GM13977 (cell line): ENCODE measurements around the gene ZNF853.

Source experiments
- DNase-seq: peaks from one replicate; pipeline ENCODE4 v3.0.0; 2012; ENCODE audit warnings: low spot score
- in situ Hi-C: fragments of 300-500 bp; cut with MboI; formaldehyde crosslinking; loops from one replicate; pipeline ENCODE4 v1.12.0; 2022; ENCODE audit warnings: low sequenced_read_pairs, low pct_unique_long_range_greater_than_20kb, mixed read lengths, inconsistent platforms; ENCODE audit not compliant: unreplicated experiment
- TF ChIP-seq, protein P1 (sequence below): IDR thresholded peaks from 2 replicates; pipeline ENCODE4 v1.5.1; 2012; ENCODE audit warnings: mild to moderate bottlenecking, control low read depth; ENCODE audit not compliant: insufficient read depth; ENCODE audit errors: extremely low read depth, missing control alignments

The ZNF853 gene

DNA sequence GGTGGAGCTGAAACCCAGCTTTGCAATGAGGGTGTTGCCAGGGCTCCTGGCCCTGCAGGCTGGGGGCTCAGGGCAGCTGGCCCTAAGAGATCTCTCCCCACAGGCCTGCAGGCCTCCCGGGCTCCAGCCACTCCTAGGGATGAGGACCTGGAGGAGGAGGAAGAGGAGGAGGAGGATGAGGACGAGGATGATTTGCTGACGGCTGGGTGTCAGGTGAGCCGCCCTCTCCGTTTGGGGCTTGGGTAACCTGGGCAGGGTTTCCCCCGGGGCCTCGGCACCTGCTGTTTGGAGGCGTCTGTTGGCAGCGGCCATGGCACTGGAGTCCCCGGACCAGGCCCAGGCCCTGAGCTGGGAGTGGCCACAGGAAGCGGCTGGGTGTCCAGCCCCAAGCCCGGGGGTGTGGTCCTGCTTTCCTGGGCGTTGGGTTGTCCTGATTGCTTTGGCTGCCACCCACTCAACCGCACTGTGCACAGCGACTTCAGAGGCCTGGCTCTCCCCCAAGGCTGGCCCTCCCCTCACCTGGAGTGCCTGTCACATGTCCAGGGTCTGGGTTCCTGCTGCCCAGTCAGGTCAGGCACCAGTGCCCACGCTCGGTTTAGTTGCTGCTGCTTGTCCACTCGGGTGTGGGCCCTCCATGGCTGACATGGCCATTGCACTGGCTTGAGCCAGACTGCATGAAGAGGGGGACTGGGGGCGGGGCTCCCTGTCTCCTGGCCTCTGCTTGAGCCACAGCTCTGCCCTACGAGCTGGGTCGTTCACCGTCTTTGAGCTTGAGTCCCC lies 27.6 kb downstream of the ZNF853 start:
- TF ChIP-seq, protein P1, sequence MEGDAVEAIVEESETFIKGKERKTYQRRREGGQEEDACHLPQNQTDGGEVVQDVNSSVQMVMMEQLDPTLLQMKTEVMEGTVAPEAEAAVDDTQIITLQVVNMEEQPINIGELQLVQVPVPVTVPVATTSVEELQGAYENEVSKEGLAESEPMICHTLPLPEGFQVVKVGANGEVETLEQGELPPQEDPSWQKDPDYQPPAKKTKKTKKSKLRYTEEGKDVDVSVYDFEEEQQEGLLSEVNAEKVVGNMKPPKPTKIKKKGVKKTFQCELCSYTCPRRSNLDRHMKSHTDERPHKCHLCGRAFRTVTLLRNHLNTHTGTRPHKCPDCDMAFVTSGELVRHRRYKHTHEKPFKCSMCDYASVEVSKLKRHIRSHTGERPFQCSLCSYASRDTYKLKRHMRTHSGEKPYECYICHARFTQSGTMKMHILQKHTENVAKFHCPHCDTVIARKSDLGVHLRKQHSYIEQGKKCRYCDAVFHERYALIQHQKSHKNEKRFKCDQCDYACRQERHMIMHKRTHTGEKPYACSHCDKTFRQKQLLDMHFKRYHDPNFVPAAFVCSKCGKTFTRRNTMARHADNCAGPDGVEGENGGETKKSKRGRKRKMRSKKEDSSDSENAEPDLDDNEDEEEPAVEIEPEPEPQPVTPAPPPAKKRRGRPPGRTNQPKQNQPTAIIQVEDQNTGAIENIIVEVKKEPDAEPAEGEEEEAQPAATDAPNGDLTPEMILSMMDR, result no peak
- in situ Hi-C loops, result no loop called here

DNA sequence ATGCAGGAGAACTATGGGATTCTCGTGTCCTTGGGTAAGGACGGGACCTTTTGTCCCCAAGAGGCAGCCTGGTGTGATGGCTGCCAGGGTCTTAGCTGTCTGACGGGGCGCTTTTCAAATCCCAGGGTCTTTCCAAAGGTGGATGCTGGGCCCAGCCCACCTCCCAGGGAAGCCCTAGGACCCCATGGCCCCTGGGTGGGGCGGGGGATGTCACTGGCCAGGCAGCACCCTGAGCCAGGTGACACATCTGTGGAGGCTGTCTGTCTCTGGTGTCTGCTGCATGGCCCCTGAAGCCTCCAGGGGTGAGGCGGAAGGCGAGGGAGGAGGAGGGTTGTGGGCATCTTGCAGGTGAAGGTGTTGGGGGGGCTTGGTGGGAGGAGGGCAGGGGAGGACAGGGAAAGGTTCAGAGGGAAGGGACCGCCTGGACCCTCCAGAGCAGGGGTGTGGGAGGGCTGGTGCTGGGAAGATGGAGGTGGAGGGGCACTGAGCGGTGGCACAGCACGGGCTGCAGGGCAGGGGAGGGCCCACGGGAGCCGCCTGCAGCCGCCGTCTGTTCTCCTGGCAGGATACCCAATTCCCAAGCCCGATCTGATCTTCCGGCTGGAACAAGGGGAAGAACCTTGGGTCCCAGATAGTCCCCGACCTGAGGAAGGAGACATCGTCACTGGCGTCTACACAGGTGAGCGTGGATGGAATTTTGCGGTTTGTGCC lies 28.7 kb downstream of the ZNF853 start:
- no peak for DNase-seq
- in situ Hi-C loops, result no loop called here
- TF ChIP-seq, protein P1, result no peak

More for the DNA sequence above, 27.6 kb downstream of the ZNF853 start:
- DNase-seq, result no peak

- TF ChIP-seq, protein P1, result no peak
- in situ Hi-C loops, result no loop called here
- no peak for DNase-seq
These were observed 29.3 kb downstream of the ZNF853 start for GRCh38 chr7:6644728-6645127.

DNA sequence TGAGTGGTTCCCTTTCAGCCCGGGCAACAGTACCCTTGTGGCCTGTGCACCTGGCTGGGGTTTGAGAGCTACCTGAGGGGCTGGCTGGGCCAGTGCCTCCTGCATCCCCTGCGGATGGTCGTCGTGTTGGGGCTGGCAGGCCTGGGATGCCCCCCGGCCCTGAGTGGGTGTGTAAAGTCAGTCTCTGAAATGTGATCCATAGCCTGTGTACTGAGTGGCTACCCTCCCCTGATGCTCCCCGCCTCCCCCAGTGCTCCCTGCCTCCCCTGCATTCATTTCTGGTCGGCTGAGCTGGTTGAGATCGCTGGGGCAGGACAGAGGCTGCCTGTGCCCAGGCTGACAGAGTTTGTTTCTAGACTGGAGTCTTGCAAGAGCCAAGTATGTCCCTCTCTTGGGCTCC lies 31.1 kb downstream of the ZNF853 start:
- no peak for DNase-seq
- in situ Hi-C loops, result no loop called here

GRCh38 chr7:6647080-6647479 lies 31.7 kb downstream of the ZNF853 start:
- in situ Hi-C loops, result no loop called here
- TF ChIP-seq, protein P1, result no peak
- no peak for DNase-seq

More for the DNA sequence above, 31.1 kb downstream of the ZNF853 start:
- TF ChIP-seq, protein P1, result no peak

- TF ChIP-seq, protein P1, result no peak
- no peak for DNase-seq
- in situ Hi-C loops, result no loop called here
These were observed 32.1 kb downstream of the ZNF853 start for GRCh38 chr7:6647541-6647940.
